ENCODE measurements around the gene CPM.

GRCh38 chr12:68905733-68906132 is 27.2 kb downstream of the CPM start:
- TF ChIP-seq KDM1A (IDR thresholded peaks at IDR 0.05; ENCODE audit: low read depth) (no peak), CTCF (IDR thresholded peaks at IDR 0.05) (no peak), POLR2A (IDR thresholded peaks at IDR 0.05; ENCODE audit: low read length) (no peak), PHF8 (IDR thresholded peaks at IDR 0.05; ENCODE audit: borderline replicate concordance, low read depth) (no peak)

All from A549 (cell line).